Activated CD4-positive, alpha-beta T cell treated with anti-CD3 and anti-CD28 coated beads, Interleukin-2, amount 50 U/mL, for 1 hour (primary cell): ENCODE measurements around the gene FAM53A.
A peak's percentile ranks its signal among the peaks of the same experiment; 100 is the strongest.
"Not testable (repeated sequence)": the region's sequence is repeated elsewhere in the genome, so short reads cannot be mapped to it uniquely, and the experiment has no call there.

Experiments
- DNase-seq: peaks from one replicate; pipeline ENCODE4 v3.0.0-alpha.2; 2020

FAM53A gene

GRCh38 chr4:1616557-1616930, 67.6 kb downstream of the FAM53A start:
- DNase-seq: no peak

- no peak for DNase-seq
These were observed 68.1 kb downstream of the FAM53A start for GRCh38 chr4:1615786-1616556.

DNA sequence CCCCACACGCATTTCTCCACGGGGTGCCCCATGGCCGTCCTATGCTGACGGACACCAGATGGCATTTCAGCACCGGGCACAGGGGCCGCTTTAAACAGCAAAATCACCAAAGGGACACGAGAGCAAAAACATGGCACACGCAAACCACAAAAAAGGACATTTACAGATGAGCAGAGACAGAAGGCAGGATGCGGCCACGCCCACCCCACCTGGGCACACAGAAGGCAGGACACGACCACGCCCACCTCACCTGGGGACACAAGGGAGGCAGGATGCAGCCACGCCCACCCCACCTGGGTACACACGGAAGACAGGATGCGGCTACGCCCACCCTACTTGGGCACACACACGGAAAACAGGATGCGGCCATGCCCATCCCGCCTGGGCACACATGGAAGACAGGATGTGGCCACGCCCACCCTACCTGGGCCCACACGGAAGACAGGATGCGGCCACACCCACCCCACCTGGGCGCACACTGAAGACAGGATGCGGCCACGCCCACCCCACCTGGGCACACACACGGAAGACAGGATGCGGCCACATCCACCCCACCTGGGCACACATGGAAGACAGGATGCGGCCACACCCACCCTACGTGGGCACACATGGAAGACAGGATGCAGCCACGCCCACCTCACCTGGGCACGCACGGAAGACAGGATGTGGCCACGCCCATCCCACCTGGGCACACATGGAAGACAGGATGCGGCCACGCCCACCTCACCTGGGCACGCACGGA, 69.1 kb downstream of the FAM53A start:
- DNase-seq: peak; percentile 20

DNA sequence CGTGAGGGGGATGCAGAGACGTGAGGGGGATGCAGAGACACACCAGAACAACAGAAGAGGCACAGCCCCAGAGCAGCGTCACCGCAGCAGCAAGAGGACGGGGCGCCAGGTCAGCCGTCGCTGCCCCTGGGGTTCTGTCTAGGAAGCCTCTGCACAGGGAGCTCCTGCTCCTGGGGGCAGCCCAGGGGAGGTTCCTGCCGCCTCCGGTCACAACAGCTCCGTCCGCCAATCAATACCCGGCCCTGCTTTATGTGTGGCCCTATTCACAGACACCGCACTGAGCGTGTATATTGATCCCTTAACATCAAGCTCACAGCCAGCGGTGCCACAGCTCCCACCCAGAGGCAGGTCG, 69.6 kb downstream of the FAM53A start:
- no peak for DNase-seq

GRCh38 chr4:1614049-1614448, 70.1 kb downstream of the FAM53A start:
- DNase-seq: no peak

DNA sequence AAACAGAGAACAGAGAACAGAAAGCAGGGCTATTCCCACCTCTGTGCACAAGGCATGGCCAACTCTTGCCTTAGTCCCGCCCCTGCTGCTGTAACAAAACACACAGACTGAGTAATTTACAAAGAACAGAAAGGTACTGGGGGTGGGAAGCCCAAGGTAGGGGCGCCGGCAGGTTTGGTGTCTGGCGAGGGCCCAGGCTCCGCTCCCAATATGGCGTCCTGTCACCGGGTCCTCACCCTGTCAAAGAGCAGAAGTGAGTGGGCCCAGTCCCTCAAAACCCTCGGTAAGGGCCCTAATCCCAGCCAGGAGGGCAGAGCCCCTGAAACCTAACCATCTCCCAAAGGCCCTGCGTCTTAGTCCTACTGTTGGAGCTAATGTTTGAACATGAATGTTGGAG, 71.0 kb downstream of the FAM53A start:
- DNase-seq: no peak

- DNase-seq: no peak
These were observed 71.6 kb downstream of the FAM53A start for GRCh38 chr4:1612278-1613098.

GRCh38 chr4:1611501-1611870, 72.6 kb downstream of the FAM53A start:
- no peak for DNase-seq

DNA sequence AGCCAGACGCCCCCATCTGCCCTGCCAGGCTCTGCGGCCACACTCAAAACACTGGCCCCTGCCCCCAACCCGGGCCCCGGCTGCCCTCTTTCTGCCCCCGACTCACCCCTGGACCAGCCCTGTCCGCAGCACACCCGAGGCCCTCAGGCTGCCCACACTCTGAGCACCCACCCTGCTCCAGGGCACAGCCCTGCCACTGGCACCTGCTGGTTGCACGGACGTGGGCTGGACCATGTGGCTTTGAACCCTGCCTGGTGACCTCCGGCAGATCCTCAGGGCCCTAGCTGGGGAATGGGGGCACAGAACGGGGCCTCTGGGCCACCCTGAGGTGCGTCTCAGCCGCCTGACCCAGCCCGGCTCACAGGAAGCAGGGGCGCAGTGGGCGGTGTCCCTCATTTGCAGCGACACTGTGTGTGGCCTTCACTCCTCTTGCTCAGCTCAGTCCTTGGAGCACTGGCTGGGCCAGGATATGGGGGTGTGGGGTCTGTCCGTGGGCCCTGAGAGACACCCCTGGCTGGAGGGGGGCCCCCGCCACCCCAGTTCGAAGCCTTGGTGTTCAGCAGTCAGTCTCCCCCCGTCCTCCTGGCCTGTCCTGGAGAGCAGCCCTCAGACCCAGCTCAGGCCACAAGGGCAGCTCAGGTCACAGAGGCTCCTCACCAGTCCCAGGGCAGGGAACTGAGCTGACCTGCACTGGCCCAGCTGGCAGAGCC, 73.2 kb downstream of the FAM53A start:
- no peak for DNase-seq

GRCh38 chr4:1609901-1610790, 74.0 kb downstream of the FAM53A start:
- DNase-seq: no peak

DNA sequence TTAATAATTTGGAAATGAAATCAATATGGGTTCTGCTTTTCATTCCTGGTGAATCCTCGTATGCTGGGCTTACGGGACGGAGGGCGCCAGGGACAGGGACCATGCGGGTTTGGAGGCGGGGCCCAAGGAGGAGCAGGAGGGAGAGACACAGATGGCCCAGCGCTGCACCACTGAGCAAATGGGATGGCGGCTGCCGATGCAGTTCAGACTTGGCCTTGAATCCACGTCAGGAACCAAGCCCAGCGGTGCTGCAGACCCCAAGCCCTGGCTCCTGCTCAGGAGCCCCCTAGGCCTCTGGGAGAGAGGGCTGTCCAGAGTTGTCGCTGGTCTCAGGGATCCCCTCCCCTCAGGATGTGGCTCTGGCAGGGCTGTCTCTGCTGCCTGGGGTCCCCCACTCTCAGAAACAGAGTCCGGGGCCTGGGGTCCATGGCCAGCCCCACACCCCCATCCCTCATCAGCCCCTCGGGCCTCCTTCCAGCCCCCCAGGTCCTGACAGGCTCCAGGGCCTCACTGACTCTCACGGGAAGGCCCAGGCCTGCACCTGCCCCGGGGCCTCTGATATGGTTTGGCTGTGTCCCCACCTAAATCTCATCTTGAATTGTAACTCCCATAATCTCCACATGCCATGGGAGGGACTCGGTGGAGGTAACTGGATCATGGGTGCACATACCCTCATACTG, 75.2 kb downstream of the FAM53A start:
- DNase-seq: no peak

DNA sequence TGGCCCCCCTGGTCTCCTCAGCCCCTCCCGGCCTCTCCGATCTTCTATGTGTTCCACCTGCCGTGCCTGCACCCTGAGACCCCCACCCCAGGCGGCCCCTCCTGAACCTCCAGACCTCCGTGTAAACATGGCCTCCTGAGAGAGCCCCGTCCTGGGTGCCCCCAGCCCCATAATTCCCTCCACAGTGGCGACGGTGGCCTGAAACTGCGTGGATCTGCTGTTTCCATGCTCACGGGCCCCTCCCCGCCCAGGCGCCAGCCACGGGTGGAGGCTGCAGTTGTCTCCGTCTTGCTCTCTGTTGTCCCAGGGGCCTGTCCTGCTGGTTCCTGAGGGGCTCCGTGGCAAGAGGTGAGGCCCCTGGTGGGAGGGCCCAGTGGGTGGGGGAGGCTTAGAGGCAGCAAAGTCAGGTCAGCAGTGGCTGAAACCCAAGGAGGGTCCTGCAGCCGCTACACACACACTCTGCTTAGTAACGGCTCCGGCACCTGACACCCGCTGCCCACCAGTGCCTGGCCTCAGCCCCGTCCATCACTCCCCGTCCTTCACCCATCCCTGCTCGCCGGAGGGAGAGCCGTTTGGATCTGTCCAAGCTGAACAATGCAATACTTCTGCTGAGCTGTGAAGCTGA, 75.8 kb downstream of the FAM53A start:
- no peak for DNase-seq

- DNase-seq: not testable (repeated sequence)
These were observed 76.5 kb downstream of the FAM53A start for GRCh38 chr4:1607436-1608195.

GRCh38 chr4:1604706-1605205, 79.4 kb downstream of the FAM53A start:
- peak; percentile 54 for DNase-seq

GRCh38 chr4:1604181-1604705, 79.9 kb downstream of the FAM53A start:
- DNase-seq: no peak

- no peak for DNase-seq
These were observed 80.5 kb downstream of the FAM53A start for GRCh38 chr4:1603413-1604135.

- no peak for DNase-seq
These were observed 81.3 kb downstream of the FAM53A start for GRCh38 chr4:1602655-1603412.
